Transverse colon (tissue), 4 donors: ENCODE results near the gene DRG2.

ENCODE experiments used
- CTCF ChIP-seq, 5 experiments: fragments of 200-600 bp in 3 of 5; fragments of 450-650 bp in 2 of 5; sonication (generic) in 3 of 5; IDR thresholded peaks; 1 replicate in 2 of 5; 2 replicates in 3 of 5; pipeline ENCODE4 v1.5.1; 2016 to 2017; ENCODE audit warnings: antibody characterized with exemption in 5 of 5, inconsistent platforms in 3 of 5, mild to moderate bottlenecking in 2 of 5, moderate library complexity in 1 of 5
- EP300 ChIP-seq: sonication (generic); formaldehyde crosslinking; IDR thresholded peaks from one replicate; pipeline ENCODE4 v1.6.1; 2017; ENCODE audit warnings: antibody characterized with exemption, low read depth
- POLR2A ChIP-seq: fragments of 450-650 bp; IDR thresholded peaks from one replicate; pipeline ENCODE4 v1.6.1; 2016; ENCODE audit warnings: antibody characterized with exemption, mild to moderate bottlenecking, moderate library complexity
- POLR2AphosphoS5 ChIP-seq, 3 donors: sonication (generic); formaldehyde crosslinking; IDR thresholded peaks; one replicate each; pipeline ENCODE4 v1.6.1; 2016; ENCODE audit warnings: antibody characterized with exemption in 3 of 3

GRCh38 chr17:18070861-18071340, 16.8 kb upstream of the DRG2 start:
- TF ChIP-seq POLR2A = no peak
- no peak for TF ChIP-seq EP300
- TF ChIP-seq CTCF (IDR thresholded peaks at IDR 0.05) = no peak
- no peak for TF ChIP-seq POLR2AphosphoS5 (IDR thresholded peaks at IDR 0.05)
